Loucy (cell line): ENCODE results near the gene ZC3HAV1.
"Not testable (repeated sequence)": the region's sequence is repeated elsewhere in the genome, so short reads cannot be mapped to it uniquely, and the experiment has no call there.

Source experiments
- CTCF ChIP-seq: fragments of 200-600 bp; sonication (generic); conservative IDR thresholded peaks from 2 replicates; pipeline ENCODE4 v1.5.1; 2014; ENCODE audit warnings: mild to moderate bottlenecking, antibody characterized with exemption, low read length
- EZH2phosphoT487 ChIP-seq: fragments of 200-600 bp; IDR thresholded peaks from 2 replicates; pipeline ENCODE4 v1.6.1; 2018; ENCODE audit warnings: antibody characterized with exemption, mild to moderate bottlenecking, moderate library complexity, borderline replicate concordance

- TF ChIP-seq CTCF, EZH2phosphoT487: not testable (repeated sequence)
These were observed 83.7 kb downstream of the ZC3HAV1 start for GRCh38 chr7:139025861-139026260.
